Measurements from ENCODE around the gene TRMT44.

Gene TRMT44, protein sequence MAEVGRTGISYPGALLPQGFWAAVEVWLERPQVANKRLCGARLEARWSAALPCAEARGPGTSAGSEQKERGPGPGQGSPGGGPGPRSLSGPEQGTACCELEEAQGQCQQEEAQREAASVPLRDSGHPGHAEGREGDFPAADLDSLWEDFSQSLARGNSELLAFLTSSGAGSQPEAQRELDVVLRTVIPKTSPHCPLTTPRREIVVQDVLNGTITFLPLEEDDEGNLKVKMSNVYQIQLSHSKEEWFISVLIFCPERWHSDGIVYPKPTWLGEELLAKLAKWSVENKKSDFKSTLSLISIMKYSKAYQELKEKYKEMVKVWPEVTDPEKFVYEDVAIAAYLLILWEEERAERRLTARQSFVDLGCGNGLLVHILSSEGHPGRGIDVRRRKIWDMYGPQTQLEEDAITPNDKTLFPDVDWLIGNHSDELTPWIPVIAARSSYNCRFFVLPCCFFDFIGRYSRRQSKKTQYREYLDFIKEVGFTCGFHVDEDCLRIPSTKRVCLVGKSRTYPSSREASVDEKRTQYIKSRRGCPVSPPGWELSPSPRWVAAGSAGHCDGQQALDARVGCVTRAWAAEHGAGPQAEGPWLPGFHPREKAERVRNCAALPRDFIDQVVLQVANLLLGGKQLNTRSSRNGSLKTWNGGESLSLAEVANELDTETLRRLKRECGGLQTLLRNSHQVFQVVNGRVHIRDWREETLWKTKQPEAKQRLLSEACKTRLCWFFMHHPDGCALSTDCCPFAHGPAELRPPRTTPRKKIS

DNA sequence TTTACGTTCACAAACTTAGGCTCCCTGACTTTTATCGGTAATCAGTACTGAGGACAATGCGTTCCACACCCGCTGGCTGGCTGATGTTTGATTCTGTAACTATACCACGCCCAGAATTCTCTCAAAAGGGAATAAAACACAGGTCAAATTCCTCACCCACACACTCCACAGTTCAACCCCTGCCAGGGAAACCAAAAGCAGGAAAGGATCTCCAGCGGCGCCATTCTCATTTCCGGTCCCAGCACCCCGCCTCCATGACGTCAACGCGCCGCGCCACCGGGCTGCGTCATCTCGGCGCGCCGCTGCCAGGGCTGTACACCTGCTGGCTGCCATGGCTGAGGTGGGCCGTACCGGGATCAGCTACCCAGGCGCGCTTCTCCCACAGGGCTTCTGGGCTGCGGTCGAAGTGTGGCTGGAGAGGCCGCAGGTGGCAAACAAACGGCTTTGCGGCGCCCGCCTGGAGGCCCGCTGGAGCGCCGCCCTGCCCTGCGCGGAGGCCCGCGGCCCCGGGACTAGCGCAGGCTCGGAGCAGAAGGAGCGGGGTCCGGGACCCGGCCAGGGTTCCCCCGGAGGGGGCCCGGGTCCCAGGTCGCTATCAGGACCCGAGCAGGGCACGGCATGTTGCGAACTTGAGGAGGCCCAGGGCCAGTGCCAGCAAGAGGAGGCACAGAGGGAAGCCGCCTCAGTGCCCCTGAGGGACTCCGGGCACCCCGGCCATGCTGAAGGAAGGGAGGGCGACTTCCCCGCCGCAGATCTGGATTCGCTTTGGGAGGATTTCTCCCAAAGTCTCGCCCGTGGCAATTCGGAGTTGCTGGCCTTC lies at the start of gene TRMT44, which contains the start of gene ACOX3:
TRMT44 (plus strand) TSS at position 286 of the 820 bp plus-strand sequence; CDS start at position 332, 46 bp downstream.
ACOX3 (minus strand) TSS at position 232 of the 820 bp plus-strand sequence. CDS start 24,202 bp downstream, outside the sequence.
- peak; percentile 95 to 97 (median 95) for DNase-seq

DNA sequence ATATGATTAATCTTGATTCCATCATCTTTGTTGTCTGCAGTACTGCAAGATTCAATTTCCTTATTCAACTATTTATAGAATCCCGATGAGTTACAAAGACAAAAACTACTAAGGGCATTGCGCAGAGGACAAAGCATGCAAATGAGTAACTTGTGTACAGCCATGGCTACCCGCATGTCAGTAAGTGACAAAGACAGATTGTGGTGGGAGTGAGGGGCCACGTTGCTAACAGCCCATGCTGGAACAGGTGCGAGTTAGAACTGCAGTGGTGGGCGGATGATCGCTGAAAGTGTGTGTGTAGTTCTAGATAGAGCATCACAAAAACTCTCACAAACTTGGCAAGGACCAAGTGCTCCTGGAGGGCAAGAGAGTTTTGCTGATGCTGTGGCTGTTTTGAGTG lies 49.5 kb upstream of the TRMT44 start:
- DNase-seq, result no peak

DNA sequence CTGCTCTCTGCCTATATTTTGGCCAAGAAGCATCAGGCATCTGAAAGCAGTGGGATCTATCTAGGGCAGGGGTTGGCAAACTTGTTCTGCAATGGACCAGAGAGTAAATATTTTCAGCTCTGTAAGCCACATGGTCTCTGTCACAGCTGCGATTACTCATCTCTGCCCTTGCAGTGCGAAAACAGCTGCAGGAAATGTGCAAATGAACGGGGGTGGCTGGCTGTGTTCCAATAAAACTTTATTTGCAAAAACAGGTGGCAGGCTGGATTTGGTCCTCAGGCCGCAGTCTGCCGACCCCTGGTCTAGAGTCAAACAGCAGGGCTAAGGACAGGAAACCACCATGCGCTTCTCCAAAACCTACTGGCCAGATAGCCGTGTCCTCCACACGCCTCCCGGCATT lies 48.6 kb upstream of the TRMT44 start:
- DNase-seq, result peak; percentile 40 to 62 (median 40)

DNA sequence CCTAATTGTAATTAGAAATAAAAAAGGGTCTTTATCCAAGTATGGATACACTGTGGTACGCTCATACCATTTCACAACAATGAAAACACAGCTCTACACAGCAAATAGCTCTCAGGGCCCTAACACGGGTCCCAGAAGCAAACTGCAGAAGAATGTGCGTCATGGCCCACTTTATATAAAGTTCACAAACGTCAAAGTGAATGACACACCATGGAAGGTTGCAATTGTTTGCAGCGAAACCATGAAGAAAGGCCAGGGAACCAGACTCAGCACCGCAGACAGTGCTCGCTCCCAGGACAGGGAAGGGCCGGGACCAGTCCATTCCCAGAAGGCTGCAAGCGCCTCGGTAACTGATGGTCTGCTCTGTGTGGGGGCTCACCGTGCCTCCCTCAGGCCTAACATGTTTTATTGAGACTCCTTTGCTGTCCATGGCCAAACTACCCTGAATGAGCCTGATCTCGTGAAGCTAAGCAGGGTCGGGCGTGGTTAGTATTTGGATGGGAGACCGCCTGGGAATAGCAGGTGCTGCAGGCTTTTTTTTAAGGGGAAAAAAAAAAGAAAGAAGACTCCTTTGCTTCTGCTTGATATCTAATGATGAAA lies 47.9 kb upstream of the TRMT44 start:
- DNase-seq, result no peak

DNA sequence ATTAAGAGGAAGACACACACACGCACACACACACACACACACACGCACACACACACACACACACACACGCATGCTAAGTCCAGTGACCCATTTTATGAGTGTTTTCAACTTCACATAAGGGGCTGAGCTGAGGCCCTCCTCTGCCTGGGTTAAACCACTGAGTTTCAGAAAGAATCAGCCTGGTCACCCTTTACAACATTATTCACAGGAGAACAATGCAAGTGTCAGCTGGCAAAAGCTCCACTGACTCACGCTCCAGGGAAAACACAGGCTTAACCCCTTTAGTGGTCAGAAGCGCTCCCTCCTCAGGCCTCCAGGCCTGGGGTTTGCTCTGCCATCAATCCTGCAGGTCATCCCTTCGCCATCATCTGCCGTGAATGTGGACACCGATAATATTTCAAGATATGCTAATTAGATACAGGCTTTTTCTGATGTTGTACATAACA lies 47.0 kb upstream of the TRMT44 start:
- DNase-seq, result peak; percentile 21 to 29 (median 26)

DNA sequence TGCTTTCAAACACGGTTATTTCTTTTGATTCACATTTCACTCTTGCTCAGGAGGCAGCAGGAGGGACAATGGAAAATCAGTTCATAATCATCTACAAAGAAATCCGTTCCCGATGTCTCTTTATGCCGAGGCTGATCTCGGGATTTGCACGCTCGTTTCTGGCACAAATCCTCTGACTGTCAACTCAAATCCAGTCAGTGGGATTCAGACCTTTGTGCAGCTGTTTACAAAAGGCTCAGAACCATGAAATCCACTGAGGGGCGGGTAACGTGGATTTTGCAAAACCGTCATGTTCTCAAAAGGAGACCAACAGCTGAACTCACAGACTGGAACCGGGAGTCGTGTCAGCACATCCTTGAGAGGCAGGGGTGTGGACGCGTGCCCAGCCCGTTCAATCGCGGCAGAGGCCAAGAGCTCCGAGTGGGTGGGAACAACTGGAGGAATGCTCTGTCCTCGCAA lies 46.5 kb upstream of the TRMT44 start:
- DNase-seq, result no peak

DNA sequence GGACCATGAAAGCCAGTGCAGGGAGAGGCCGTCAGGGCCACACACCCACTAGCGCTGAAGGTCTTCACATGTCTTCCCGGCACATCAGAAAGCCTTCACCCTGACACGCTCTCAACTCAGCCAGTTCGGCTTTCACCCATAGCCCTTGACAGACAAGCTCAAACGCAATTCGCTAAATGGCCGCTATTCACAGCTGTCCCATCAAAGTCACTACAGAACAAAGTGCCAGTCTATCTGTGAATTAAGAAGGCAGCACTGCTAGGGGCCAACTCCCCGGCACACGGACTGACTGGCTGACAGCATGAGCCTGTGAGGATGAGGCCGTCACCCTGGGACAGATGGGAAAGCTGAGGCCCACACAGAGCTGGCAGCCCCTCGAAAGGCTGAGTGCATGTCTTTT lies 45.8 kb upstream of the TRMT44 start:
- DNase-seq, result no peak

DNA sequence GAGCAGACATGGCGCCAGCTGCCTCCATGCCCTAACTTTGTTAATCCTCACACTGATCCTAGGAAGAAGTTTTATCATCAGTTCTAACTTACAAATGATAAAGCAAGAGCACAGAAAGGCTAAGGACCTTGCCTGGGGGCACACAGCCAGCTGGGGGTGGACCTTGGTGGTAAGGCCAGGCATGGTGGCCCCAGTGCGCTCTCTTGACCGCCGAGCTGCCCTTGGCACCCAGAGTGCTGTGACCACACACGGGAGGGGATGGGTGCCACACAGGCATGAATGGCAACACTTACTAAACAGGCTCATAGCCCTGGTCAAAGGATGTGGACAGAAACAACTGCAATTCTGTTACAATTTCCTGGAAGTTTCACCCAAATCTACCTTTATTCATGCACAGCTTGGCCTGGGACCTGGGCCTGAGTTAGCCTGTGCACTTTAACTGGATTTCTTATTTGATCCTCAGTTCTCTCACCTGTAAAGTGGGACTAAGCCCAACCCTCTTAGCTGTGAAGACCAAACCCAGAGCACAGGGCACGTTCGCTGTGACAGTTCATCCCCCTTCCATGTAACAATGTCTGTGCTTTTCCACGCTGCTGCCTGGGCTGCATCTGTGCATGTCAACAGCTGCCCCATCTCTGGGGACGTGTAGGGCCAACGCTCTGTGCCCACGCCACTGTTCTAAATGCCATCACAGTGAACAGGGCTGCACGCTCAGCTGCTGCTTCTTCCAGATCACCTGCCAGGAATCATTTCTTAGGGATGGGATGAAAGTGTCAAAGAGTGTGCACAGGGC lies 44.9 kb upstream of the TRMT44 start:
- DNase-seq, result no peak

DNA sequence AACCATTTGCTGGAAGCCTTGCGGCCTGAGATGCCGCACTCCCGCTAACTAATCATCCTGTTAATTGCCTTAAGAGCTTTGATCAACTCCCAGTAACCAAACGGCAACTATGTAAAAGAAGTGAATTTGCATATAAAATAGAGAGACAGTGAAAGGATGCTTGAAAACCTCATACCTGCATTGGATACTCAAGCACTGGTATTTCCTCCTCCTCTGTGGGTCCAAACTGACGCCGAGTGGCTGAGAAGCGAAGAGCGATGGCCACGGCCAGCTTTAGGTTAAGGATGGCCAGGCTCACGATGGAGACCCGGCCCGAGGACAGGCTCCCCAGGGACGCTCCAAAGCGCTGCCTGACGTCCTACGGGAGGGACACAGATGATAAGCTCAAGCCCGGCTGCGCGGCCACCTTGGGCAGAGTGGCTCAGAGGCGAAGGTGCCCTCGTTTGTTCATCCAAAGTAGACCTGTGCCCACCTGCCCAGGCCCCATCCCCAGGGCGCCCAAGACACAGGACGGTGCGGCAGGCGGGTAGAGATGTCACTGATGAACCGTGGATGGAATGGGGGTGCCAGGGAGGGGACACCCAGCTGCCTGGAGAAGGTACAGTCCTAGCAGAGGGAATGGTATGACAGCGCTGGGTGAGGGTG lies 43.7 kb upstream of the TRMT44 start:
- no peak for DNase-seq

DNA sequence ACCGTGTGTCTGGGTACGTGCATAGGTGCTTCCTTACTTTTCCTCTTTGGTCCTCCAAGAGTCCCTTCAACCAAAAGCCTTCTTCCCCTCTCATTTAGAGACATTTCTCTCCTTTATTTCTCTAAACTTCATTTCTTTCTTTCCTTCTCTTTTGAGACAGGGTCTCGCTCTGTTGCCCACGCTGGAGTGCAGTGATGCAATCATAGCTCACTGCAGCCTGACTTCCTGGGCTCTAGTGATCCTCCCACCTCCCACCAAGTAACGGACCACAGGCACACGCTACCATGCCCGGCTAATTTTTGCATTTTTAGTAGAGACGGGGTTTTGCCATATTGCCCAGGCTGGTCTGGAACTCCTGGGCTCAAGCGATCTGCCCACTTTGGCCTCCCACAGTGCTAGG lies 42.2 kb upstream of the TRMT44 start:
- no peak for DNase-seq

DNA sequence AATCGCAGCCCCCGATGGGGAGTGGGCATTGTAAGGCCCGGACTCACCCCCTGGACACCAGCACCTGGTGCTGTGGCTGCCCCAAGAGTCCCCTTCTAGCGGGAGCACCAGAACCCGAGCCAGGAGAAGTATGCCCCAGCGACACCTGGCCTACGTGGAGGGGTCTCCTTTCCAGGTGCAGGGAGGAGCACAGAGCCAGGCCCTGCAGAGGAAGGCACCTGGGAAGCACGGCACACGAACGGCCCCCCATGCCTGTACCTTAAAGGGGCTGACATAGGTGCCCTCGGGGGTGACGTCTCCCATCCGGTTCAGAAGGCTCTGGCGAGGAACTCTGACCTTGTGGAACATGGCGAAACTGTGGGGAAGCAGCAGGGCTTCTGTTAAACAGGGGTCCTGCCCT lies 41.3 kb upstream of the TRMT44 start:
- DNase-seq, result no peak

DNA sequence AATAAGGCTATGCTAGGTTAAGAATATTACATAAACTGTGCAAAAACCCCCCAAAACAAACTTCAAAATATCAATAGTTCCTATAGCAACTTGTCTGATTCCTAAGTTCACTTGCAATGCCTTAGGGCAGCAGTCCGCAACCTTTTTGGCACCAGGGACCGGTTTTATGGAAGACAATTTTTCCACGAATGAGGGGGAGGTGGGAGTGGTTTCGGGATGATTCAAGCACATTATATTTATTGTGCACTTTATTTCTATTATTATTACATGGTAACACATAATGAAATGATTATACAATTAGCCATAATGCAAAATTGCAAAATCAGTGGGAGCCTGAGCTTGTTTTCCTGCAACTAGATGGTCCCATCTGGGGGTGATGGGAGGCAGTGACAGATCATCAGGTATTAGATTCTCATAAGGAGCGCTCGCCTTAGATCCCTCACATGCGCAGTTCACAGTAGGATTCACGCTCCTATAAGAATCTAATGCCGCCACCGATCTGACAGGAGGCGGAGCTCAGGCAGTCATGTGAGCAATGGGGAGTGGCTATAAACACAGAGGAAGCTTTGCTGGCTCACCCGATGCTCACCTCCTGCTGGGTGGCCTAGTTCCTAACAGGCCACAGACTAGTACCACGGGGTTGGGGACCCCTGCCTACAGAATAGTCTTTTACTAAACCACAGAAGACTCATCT lies 39.8 kb upstream of the TRMT44 start:
- DNase-seq, result no peak

DNA sequence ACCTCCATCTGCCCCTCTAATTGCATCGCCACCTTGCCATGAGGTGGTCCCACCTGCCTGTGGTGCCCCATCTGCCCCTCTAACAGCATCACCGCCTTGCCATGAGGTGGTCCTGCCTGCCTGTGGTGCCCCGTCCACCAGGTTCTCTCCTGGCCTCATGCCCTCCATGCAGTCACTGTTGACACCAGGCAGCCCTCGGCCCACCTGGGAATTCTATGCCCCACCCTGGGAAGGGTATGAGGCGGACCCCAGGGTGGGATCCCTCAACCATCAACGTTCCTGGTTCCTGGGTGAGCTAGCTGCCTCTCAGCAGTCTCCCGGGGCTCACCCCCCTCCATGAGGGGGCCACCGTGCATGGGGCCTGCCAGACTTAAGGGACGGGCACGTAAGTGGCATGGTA lies 38.9 kb upstream of the TRMT44 start:
- DNase-seq, result no peak

DNA sequence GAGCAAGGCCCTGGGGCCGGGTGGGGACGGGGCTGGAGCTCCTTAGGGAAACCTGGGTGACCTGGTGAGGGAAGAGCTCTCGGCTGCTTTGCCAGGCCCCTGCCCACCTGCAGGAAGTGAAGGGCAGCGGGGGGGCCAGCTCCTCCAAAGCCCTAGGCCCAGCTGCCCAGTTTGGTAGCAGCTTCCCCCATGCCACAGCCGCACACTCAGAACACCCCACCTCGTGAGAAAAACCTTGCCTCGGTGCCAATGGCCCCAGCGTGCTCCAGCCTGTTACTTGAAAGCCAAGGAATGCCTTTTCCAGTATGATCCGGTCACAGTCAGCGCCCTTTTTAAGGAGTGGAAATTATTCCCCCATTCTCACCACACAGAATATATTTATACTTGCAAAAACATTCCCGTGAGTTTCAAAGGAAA lies 38.4 kb upstream of the TRMT44 start:
- no peak for DNase-seq

DNA sequence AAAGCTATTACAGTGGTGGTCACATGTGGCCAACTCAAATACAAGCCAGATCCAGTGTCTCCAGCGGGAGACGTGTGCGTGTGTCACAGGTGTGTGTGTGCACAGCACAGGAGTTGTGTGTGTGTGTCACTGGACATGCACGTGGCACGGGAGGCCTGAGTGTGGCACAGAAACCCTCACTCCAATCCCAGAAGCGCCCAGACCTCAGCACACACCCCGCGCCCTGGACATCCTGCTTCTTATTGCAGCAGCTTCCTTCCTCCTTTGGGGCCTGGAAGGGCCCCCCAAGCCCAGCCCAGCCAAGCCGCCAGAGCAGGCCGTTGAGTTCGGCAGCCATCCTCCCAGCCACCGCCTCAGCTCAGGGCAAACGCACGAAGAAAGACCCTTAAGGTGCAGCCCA lies 37.9 kb upstream of the TRMT44 start:
- peak in 2 of 3 donors; percentile 39 to 48 for DNase-seq

DNA sequence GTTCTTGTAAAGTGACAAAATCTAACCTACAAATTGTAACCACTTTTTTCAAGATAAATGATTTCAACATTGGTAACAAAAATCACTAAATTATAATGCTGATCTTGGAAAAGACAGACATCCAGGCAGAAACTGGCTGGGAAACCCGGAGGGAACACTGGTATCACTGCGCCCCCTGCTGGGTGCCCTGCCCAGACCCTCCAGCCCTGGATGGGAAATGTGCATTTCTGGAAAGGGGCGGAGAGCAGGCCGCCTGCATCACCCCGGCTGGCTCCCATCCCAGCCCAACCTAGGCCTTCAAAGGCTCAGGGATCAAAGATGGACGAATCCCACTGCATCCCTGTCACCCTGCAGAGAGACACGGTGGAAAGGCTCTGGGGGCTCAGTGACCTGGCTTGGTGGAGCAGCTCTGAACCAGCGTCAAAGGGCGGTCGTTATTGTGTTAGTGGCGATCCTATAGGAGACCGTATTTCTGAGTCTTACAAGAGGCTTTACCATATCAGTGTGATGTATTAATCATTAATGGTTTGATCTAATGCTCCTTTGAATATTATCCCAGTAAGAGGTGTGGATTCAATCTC lies 37.3 kb upstream of the TRMT44 start:
- DNase-seq, result peak; percentile 82 to 94 (median 88)

DNA sequence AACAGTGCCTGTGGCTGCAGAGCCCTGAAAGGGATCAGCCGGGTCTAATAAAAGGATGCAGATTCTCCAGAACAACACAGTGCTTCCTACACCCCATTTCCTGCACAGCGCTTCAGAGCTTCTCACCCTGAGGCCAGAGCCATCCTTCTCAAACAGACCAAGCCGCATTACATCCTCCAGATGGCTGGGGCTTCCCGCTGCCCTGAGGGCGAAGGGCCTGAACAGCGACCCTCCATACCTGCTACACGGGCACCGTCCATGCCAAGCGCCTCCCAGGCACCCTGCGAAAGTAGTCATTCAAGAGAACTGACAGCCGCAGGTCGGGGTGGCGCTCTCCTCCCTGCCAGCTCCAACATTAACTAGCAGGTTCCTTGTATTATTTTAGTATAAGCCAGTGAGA lies 36.6 kb upstream of the TRMT44 start:
- no peak for DNase-seq

DNA sequence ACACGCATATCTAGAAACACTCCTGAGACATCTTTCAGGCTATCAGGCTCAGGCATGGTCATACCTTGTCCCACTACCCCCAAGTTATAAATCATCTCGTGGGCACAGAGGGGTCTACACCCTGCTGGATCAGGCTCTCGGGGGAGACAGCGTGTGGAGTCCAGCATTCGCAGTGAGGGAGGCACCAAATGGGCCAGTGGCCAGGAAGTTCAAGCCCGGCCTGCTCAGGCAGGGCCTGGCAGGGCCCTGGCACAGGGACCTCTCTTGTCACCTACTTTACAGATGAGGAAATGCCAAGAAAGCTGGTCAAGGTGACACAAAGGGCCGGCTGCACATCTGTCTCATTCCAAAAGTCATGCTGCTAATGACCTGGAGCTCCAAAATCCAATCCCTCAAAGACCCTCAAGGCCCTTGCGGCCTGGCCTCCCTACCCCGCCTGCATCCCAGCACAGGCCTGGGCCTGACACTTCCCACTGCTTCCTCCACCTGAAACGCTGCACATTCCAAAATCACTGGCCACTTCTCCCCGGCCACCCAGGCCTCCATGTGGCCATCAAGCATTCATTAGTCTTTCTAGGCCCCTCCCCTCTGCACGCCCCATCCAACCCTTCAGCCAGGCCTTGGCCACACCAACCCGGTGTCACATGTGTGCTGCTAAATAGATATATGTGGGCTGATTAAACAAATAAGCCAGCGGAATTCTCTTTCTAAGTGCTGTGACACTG lies 35.6 kb upstream of the TRMT44 start:
- no peak for DNase-seq

DNA sequence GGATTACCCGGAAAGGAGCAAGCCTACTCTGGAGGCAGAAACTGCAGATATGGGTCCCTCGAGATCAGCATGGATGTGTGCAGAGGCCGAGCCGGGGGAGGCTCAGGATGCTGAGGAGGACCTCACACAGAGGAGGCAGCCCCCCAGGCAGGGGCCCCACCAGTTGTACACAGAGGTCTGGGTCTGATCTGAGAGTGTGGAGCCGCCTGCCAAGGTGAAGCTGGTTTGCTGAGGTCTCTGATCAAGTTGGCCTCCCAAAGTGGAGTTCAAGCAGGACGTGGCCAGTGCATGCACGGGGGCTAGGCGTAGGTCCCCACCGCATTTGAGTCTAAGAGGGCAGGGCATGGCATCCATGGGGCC lies 35.1 kb upstream of the TRMT44 start:
- no peak for DNase-seq

Measured in suppressor macrophage treated with lipopolysaccharide for 1 hour (primary cell).